DMS 273 (cell line): ENCODE results near the gene EYA4.
"Not testable (repeated sequence)": the region's sequence is repeated elsewhere in the genome, so short reads cannot be mapped to it uniquely, and the experiment has no call there.

ENCODE experiments used
- DNase-seq: peaks from one replicate; lab custom pipeline; 2025; ENCODE audit not compliant: unreplicated experiment; lab: John Stamatoyannopoulos, UW

The EYA4 gene

DNA sequence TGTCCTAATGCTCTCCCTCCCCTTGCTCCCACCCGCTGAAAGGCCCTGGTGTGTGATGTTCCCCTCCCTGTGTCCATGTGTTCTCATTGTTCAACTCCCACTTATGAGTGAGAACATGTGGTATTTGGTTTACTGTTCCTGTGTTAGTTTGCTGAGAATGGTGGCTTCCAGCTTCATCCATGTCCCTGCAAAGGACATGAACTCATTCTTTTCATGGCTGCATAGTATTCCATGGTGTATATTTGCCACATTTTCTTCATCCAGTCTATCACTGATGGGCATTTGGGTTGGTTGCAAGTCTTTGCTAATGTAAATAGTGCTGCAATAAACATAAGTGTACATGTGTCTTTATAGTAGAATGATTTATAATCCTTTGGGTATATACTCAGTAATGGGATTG, 313.0 kb downstream of the EYA4 start:
- DNase-seq: not testable (repeated sequence)

DNA sequence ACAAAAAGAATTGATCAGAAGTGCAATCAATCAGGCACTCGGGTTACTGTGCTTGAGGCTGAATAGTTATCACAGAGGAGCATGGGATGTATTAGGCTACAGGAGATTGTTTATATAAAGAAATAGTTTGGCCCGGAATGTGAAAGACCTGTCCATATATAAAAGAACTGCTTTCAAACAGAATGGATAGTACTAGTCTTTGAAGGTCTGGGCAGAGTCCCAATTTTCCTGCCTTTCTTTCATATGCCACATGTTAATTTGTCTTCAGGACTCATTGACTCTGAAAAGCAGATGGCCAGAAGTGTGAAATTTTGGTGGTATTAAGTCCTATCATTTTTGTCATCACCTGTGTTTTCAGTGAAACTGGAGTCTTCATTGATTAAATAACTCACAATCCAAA, 314.5 kb downstream of the EYA4 start:
- peak; percentile 76 for DNase-seq

DNA sequence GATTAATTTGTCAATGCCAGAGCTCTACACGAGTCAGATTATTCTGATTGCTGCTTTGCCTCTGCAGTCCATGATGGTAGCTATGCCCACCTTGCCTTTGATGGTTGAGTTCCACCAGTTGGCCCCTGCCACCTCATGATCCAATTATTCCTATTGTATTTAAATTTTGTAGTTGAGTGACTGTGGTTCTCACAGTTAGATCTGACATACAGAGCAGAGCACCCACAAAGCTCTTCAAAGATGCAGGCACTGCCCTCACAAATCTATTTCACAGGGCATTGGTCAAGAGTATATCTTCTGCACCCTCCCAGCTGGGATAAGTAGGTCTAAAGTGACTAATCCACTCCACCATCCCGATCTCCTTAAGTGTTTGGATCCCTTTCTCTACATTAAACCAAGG, 318.8 kb downstream of the EYA4 start:
- DNase-seq: no peak

DNA sequence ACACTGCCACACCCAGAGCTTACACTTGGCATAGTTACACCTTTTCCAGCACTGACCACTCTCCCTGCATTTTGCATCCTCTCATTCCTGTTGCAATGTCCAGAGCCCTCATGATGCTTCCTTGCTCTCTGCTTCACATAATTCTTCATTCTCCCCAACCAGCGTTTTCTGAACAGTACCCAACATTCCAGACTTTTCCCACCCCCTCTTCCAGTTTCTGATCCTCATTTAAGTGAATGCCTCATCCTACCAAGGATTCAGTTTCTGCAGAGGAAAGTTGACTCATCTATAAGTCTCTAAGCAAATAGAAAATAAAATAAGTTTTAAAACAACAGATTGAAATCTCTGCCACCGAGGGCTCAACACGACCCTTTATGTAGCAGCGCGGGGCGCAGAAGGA, 326.5 kb downstream of the EYA4 start:
- DNase-seq: no peak

DNA sequence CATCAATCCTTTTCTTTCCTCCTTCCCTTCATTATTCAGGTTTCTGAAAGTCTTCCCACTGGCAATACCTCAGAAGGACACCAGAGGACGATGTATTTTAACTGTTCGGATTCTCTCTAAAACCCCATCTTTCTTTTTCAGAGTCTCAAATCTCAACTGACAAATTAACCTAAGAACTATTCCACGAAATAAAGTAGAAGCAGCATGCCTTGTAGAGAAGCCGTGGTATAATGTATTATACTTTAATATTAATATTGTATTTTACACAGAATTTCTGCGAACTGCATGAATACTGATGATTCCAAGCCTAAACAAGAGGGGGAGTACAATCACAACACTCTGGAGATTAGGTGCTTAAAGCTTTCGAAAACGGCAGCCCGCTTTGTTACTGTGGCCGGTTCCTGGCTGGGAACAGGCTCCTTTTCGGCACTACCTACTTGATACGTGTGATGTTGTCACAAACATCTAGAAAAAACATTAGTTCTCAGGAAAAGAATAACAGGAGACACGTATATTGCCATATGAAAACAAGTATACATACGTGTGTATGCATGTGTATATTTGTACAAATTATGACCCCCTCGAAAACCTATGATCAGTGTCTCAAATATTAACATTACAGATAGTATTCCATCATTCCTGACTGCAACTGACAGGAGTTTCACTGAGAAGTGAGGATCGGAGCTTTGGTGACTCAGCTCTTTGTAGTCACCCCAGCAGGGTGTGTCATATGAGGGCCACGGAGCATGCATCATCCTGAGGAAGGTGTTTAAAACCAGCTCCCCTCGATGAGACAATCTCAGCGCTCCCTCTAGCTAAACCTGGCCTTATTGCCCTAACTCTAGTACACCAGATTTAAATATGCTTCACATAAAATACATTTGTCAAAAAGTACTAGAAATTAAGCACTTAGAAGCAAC, 328.1 kb downstream of the EYA4 start:
- peak; percentile 84 for DNase-seq

DNA sequence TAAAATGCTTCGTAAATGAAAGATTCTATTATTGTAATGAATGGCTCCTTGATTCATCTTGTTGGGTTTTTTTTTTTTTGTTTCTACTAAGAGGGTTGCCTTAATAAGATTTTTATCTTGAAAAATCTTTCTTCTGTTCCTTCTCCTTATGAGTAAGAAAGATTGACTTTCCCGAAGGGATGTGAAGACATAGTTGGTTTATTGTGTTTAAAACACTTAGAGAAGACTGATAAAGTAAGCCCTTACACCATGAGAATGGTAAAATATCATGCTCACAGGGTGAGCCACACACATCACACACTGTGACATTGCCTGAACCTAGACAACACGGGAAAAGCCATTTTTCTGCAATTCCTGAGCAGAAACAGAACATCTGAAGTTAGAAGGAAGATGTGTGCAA, 330.5 kb downstream of the EYA4 start:
- DNase-seq: no peak

DNA sequence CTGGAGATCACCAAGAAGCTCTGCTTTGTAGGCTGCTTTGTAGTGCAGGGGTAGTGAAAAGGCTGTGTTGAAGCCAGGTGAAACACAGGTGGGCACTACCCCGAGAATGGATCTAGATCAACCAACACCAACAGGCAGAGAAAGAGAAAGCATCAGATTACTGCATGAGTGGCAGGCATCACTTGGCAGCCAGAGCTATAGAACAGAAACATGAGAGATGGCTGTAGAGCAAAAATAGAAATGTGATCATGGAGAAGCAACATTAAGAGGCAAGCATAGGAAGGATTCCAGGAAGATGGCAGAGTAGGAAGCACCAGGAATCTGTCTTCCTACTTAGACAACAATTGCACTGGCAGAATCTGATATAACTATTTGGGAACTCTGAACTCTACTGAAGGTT, 336.7 kb downstream of the EYA4 start:
- DNase-seq: no peak
